ACHN (cell line): ENCODE results near the gene SMC4.
A peak's percentile ranks its signal among the peaks of the same experiment; 100 is the strongest.
"Not testable (repeated sequence)": the region's sequence is repeated elsewhere in the genome, so short reads cannot be mapped to it uniquely, and the experiment has no call there.

Source experiments
- DNase-seq: peaks from one replicate; pipeline ENCODE4 v3.0.0-alpha.2; 2015
- in situ Hi-C: cut with HindIII; loops from 2 replicates; pipeline ENCODE4 v1.10.0; 2017; ENCODE audit warnings: low sequenced_read_pairs, low pct_ligation_motif_present, low pct_unique_long_range_greater_than_20kb

The SMC4 gene

GRCh38 chr3:160399125-160400029 lies at the start of gene SMC4, which contains the start of gene IFT80:
Gene SMC4 (plus strand): TSS chr3:160399650. CDS start chr3:160400827, 1,177 bp downstream.
Gene IFT80 (minus strand): TSS chr3:160399225. CDS start chr3:160384600, 14,625 bp downstream.
- in situ Hi-C loops = no loop called here
- DNase-seq = peak; percentile 92

GRCh38 chr3:160355826-160356225 lies 43.6 kb upstream of the SMC4 start:
- in situ Hi-C loops = no loop called here
- DNase-seq = no peak

- in situ Hi-C loops, DNase-seq: not testable (repeated sequence)
Measured at GRCh38 chr3:160362896-160363295, 36.6 kb upstream of the SMC4 start.

GRCh38 chr3:160365869-160366522 lies 33.5 kb upstream of the SMC4 start:
- no peak for DNase-seq
- in situ Hi-C loops = no loop called here

GRCh38 chr3:160368804-160369203 lies 30.6 kb upstream of the SMC4 start:
- no peak for DNase-seq
- in situ Hi-C loops = no loop called here

GRCh38 chr3:160369784-160370183 lies 29.7 kb upstream of the SMC4 start:
- DNase-seq = no peak
- in situ Hi-C loops = no loop called here

GRCh38 chr3:160370987-160371857 lies 28.2 kb upstream of the SMC4 start:
- DNase-seq = no peak
- in situ Hi-C loops = no loop called here

- in situ Hi-C loops = no loop called here
- DNase-seq = no peak
Measured at GRCh38 chr3:160372780-160373179, 26.7 kb upstream of the SMC4 start.

- in situ Hi-C loops = no loop called here
- DNase-seq = no peak
Measured at GRCh38 chr3:160373655-160374054, 25.8 kb upstream of the SMC4 start.

GRCh38 chr3:160374472-160374871 lies 25.0 kb upstream of the SMC4 start:
- in situ Hi-C loops = no loop called here
- DNase-seq = peak; percentile 75

- in situ Hi-C loops = no loop called here
- DNase-seq = no peak
Measured at GRCh38 chr3:160374925-160375324, 24.5 kb upstream of the SMC4 start.

- in situ Hi-C loops = no loop called here
- no peak for DNase-seq
Measured at GRCh38 chr3:160376681-160377080, 22.8 kb upstream of the SMC4 start.

- in situ Hi-C loops = no loop called here
- DNase-seq = no peak
Measured at GRCh38 chr3:160378331-160379109, 20.9 kb upstream of the SMC4 start.

GRCh38 chr3:160379628-160380214 lies 19.7 kb upstream of the SMC4 start:
- in situ Hi-C loops = no loop called here
- DNase-seq = no peak

GRCh38 chr3:160381470-160381869 lies 18.0 kb upstream of the SMC4 start:
- in situ Hi-C loops = no loop called here
- DNase-seq = no peak

- in situ Hi-C loops = no loop called here
- DNase-seq = no peak
Measured at GRCh38 chr3:160384639-160385318, 14.7 kb upstream of the SMC4 start.

- in situ Hi-C loops = no loop called here
Measured at GRCh38 chr3:160390565-160391138, 8.8 kb upstream of the SMC4 start.

More at GRCh38 chr3:160390565-160391138, 8.8 kb upstream of the SMC4 start:
- DNase-seq = no peak
